Dendritic cell treated with granulocyte-macrophage colony-stimulating factor and Interleukin-4, amounts not matched to agents 40 ng/mL and 50 ng/mL, for 4 days (primary cell): ENCODE measurements around the gene SMPD4.
"Not testable (repeated sequence)": the region's sequence is repeated elsewhere in the genome, so short reads cannot be mapped to it uniquely, and the experiment has no call there.

Experiments
- H3K27ac Mint-ChIP-seq: one replicate; pipeline ENCODE4 v1.8.0; 2022; ENCODE audit warnings: mild to moderate bottlenecking, mixed read lengths
- H3K27me3 Mint-ChIP-seq: one replicate; pipeline ENCODE4 v1.8.0; 2022; ENCODE audit warnings: mild to moderate bottlenecking, mixed read lengths
- H3K36me3 Mint-ChIP-seq: one replicate; pipeline ENCODE4 v1.8.0; 2022; ENCODE audit warnings: low read depth, mixed read lengths
- H3K4me1 Mint-ChIP-seq: one replicate; pipeline ENCODE4 v1.8.0; 2022; ENCODE audit warnings: low read depth, mixed read lengths
- H3K4me3 Mint-ChIP-seq: one replicate; pipeline ENCODE4 v1.8.0; 2022; ENCODE audit warnings: mild to moderate bottlenecking, moderate library complexity, mixed read lengths
- H3K9me3 Mint-ChIP-seq: one replicate; pipeline ENCODE4 v1.8.0; 2022; ENCODE audit warnings: mixed read lengths
- intact Hi-C: fragments of 100-400 bp; cut with micrococcal nuclease; formaldehyde crosslinking; loops from one replicate; pipeline ENCODE4 v1.15.0; 2022

The SMPD4 gene

DNA sequence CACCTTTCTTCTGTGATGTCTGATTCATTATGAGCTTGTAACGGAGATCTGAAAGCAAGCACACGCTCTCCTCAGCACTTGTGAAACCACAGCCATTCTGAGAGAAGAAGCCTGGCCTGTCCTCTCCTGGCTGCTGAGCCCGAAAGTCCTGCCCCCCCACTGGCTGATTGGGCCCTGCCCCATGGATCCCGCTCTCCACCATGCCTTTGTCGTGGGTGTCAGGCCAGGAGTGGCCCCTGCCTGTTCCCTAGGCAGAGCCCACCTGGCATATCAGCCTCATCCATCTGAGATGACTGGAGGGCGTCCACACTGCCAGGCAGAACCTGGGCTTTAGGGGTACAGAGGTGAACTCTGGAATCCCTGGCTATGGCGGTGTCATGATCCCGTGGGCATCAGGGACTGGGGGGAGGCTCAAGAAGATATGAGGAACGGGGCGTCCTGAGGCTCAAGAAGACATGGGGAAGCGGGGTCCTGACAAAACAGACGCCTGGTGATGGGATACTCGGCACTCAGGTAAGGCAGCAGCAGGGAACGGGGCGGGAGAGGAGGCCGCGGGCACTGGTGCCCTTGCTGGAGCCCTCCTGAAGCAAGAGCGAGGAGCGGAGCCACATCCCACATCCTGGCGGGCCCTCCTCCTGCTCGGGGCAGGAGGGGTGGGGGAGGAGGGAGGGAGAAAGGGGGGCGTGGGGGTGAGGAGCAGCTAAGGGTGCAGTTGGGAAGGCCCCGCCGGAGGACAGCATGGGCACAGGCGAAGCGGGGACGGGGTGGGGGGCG lies 37.9 kb downstream of the SMPD4 start:
- H3K4me3 Mint-ChIP-seq: not testable (repeated sequence)

DNA sequence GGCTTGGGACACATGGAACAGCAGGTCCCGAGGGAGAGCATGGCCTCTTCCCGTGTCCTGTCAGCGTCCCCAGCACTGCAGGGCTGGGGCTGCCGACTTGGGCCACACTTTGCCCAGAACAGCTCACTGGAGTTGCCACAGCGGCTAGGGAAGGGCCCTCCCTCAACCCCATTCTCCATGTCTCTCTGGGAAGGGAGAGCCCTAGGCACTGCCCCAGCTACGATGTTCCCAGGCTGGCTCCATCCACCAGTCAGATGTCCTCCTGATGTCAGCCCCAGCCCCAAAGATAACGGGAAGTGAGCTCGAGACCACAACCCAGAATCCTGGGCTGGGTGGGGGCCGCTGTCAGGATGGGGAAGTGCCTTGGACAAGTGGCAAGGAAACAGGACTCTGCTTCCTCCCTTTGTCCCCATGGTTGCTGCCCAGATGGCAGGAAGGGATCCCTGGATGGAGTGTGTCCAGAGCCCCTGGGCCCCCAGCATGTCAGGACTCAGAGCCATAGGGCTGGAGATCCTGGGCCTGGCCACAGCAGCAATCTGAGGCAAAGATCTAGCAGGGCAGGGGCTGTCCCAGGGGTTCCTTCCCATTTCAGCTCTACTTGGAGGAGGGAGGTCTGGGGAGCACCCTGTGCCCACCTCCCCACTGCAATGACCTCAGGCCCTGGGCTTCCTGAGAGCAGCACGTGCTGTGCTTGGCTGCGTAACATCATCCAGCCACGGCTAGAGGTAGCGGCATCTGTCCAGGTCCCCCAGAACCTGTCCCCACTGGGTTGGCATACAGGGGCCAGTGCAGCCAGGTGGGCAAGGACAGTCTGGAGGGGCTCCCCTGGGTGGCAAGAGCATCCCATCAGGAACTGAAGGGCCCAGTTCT lies 38.8 kb downstream of the SMPD4 start:
- H3K27ac Mint-ChIP-seq, H3K9me3 Mint-ChIP-seq, intact Hi-C loops, H3K4me1 Mint-ChIP-seq, H3K4me3 Mint-ChIP-seq, H3K36me3 Mint-ChIP-seq: not testable (repeated sequence)
- H3K27me3 Mint-ChIP-seq: peaks cover 48% of the 10 kb centered on the region

More for the DNA sequence above, 37.9 kb downstream of the SMPD4 start:
- H3K36me3 Mint-ChIP-seq, H3K9me3 Mint-ChIP-seq, intact Hi-C loops, H3K27ac Mint-ChIP-seq, H3K4me1 Mint-ChIP-seq: not testable (repeated sequence)
- H3K27me3 Mint-ChIP-seq: peaks cover 48% of the 10 kb centered on the region

DNA sequence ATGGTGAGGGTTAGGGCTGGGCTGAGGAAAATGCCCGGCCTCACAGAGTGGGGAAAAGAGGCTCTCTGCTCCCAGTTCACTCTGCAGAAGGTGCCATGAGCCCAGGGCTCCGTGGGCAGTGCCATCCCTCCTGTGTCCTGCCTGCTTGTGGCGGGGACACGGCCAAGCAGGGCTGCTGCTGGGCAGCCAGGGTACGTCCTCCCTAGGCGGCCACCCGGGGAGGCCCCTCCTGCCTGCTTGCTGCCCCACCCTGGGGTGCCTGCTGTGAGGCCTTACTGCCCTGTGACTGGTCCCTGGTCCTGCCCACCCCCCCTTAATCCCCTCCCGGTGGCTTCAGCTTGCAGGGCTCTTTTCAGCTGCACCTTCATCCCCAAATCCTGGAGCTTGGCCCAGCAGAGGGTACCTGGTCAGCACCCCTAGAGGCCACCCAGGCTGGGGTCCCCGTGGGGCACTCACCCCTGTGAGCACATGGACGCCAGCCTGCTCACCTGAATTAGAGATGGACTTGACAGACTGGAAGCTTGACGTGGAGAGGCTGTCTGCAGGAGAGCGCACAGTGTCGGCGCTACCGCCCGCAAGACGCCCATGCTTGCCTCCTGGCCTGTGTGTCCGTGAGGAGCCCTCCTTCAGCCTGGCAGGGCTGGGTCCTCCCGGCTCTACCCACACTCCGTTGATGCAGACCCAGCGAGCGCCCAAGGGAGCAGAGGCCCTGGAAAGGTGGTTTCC lies 39.6 kb downstream of the SMPD4 start:
- H3K27ac Mint-ChIP-seq, H3K4me1 Mint-ChIP-seq, H3K9me3 Mint-ChIP-seq, H3K36me3 Mint-ChIP-seq, H3K4me3 Mint-ChIP-seq, intact Hi-C loops: not testable (repeated sequence)
- H3K27me3 Mint-ChIP-seq: peaks cover 41% of the 10 kb centered on the region

DNA sequence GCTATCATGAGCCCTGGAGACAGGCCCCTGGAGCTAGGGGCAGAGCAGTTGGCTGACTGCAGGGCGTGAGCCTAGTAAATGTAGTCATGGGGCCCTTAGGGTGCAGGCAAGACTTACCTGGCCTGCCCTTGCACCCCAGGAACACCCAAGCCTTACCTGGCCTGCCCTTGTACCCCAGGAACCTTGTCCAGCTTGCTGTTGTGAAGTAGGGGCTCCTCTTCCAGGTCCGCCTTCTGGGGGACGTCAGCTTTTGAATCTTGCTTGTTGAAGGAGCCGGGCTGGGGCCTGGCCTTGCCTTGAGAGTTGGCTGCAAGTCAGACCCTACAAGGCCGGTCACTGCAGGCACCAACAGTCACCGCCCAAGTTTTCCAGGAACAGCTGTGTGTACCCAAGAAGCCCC lies 40.4 kb downstream of the SMPD4 start:
- peaks cover 33% of the 10 kb centered on the region for H3K27me3 Mint-ChIP-seq
- H3K9me3 Mint-ChIP-seq, H3K36me3 Mint-ChIP-seq, H3K4me3 Mint-ChIP-seq, H3K27ac Mint-ChIP-seq, intact Hi-C loops, H3K4me1 Mint-ChIP-seq: not testable (repeated sequence)

DNA sequence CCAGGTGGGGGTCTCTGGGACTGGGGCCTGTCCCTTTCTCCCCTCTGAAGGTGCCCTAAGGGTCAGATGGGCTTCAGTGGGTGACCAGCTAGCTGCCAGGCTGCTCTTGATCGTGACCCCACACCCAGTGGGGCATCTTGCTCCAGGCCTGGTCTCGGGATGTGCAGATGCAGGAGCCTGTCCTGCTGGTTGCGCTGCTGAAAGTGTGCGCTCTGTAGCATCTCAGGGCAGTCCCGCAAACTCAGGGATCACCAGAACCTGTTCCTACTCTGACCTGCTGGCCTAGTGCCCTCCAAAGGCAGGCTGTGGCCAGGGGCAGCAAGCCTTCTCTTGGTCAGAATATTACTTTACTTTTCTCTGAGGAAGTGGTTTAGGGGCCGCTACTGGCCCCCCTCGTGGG lies 40.9 kb downstream of the SMPD4 start:
- H3K4me3 Mint-ChIP-seq, H3K9me3 Mint-ChIP-seq, intact Hi-C loops, H3K36me3 Mint-ChIP-seq, H3K4me1 Mint-ChIP-seq, H3K27ac Mint-ChIP-seq: not testable (repeated sequence)
- peaks cover 30% of the 10 kb centered on the region for H3K27me3 Mint-ChIP-seq

DNA sequence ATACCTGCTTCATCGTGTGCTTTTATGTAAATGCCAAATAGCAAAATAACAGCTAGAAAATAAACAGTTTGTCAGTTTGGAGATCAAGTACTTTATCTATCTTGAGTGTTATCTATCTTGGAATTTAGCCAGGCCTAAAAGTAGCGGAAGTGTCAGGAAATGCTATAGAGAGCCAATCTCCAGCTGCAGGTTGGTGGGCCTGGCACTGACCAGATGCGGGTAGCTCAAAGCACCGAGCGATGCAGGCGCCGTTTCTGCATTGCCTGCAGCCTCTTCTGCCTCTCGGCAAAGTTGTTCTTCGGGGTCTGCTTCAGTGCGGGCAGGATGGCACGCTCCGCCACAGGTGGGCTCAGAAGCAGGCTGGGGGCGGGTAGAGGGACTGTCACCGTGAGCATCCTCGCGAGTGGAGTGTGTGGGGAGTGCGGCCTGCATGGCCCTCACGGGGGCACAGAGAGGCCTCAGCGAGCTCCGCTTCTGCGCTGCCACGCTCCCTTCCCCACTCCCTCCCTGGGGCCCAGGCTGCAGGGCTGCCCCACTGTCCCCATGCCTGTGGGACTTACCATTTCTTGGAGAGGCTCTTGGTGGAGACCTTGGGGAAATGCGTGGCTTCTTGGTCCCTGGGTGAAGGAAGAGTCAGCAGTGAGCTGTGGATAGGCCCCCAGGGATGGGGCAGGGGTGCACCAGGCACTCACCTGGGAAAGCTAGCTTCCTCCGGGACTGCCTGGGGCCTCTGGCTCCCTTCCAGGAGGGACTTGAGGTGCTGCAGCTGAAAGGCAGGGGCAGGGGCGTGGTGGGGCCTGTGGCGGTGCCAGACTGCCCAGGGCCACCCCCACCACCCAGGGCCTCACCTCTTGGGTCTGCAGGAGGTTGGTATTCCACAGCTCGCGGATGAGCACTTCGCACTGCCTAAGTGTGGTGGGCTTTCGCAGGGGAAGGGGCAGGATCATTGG lies 41.8 kb downstream of the SMPD4 start:
- H3K27me3 Mint-ChIP-seq: peaks cover 22% of the 10 kb centered on the region
- H3K4me3 Mint-ChIP-seq, H3K36me3 Mint-ChIP-seq, H3K4me1 Mint-ChIP-seq, H3K9me3 Mint-ChIP-seq, H3K27ac Mint-ChIP-seq, intact Hi-C loops: not testable (repeated sequence)

DNA sequence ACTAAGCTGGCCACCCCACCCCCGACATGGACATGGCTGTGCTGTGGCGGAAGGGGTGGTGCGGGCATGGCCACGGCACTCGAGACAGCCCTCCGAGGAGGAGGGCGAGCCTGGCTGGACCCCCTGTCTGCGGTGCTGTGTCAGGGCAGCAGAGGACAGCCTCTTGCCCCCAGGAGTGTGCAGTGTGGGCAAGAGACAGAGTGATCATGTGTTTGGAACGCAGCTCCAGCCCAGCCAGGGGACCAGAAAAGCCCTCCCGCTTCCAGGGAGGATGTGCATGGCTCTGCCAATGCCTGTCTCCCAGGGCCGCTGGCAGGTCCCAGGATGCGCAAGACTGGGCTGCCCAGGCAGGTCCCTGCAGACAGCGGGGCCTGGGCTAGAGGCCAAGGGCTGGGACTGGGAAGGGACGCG lies 42.6 kb downstream of the SMPD4 start:
- H3K9me3 Mint-ChIP-seq, intact Hi-C loops, H3K4me3 Mint-ChIP-seq, H3K36me3 Mint-ChIP-seq, H3K27ac Mint-ChIP-seq, H3K4me1 Mint-ChIP-seq: not testable (repeated sequence)
- peaks cover 16% of the 10 kb centered on the region for H3K27me3 Mint-ChIP-seq

DNA sequence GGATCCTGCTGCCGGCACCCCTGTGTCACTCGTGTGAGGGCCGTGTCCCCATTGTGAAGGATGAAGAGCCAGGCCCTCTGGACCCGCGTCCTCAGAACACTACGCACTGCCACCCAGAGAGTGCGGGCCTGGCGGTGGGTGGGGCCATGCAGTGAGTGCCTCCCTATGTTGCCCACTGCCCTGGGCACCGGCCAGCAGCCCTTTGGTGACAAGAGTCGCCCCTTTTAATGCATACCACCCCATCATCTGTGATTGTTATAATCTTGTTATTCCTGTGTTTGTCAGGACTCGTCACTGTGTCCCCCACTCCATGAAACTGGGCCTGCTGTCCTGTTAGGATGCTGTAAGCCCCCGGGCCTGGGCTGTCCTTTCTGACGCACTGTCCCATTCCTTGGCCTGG lies 43.1 kb downstream of the SMPD4 start:
- H3K36me3 Mint-ChIP-seq, H3K9me3 Mint-ChIP-seq, H3K27ac Mint-ChIP-seq, H3K4me1 Mint-ChIP-seq, intact Hi-C loops, H3K4me3 Mint-ChIP-seq: not testable (repeated sequence)
- H3K27me3 Mint-ChIP-seq: peaks cover 12% of the 10 kb centered on the region

- H3K36me3 Mint-ChIP-seq, H3K9me3 Mint-ChIP-seq, H3K4me3 Mint-ChIP-seq, H3K27ac Mint-ChIP-seq, intact Hi-C loops, H3K27me3 Mint-ChIP-seq, H3K4me1 Mint-ChIP-seq: not testable (repeated sequence)
Measured at GRCh38 chr2:130137118-130137517, 44.3 kb downstream of the SMPD4 start.

DNA sequence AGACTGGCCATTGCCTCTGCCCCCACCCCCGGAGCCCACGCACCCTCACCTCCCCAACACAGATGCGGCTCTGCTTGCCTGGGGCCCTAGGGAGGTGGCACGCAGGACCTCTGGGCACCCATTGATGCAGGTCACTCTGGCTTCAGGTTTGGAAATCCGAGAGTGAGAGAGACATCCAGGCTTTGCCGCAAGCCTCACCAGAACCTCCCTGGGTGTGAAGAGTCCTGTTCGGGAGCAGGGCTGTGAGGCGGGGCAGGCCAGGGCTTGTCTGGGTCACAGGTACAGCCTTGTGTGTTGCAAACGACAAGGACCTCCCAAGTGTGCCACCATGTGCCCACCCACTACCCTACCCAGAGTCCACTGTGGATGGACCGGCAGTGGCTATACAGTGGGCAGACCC lies 44.9 kb downstream of the SMPD4 start:
- H3K4me1 Mint-ChIP-seq, H3K4me3 Mint-ChIP-seq, H3K27ac Mint-ChIP-seq, H3K36me3 Mint-ChIP-seq, intact Hi-C loops, H3K27me3 Mint-ChIP-seq, H3K9me3 Mint-ChIP-seq: not testable (repeated sequence)

DNA sequence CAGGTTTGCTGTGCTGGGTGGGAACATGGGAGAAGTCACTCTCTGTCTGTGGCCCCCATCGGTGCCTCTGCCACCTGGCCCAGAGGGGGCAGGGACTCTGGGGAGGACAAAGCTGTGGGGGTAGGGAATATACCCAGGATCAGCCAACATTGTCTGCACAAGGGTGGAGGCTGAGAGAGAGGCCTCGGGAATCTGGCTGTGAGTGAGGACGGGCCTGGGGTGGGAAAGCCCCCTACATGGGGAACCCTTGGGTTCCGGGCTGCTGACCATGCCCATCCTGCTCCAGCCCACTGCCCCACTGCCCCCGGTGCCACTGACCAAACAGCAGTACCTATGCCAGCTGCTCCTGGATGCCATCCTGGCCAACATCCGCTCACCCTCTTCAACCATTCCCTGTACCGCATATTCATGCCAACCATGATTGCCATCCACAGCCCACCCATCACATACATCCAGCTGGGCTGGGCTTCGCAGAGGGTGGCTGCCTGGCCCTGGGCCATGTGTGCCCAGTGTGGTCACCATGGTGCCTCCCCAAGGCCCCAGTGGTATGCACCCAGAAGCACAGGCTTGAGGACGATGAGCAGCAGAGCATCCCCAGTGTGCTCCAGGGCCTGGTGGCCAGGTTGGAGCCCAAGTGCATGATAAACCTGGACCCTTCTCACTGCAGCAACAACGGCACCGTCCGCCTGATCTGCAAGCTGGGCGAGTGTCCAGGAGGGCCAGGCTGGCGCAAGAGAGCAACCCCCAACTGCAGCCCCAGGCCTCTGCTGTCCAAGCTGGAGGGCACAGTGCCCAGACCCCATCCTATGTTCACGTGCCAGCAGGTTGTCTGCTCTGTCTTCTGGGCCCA lies 45.5 kb downstream of the SMPD4 start:
- no peaks in the 10 kb centered on the region for H3K4me1 Mint-ChIP-seq
- no peak overlapping the region for H3K27ac Mint-ChIP-seq
- H3K27me3 Mint-ChIP-seq: peaks cover 2% of the 10 kb centered on the region
- no peaks in the 10 kb centered on the region for H3K36me3 Mint-ChIP-seq
- intact Hi-C loops: no loop called here
- no peaks in the 10 kb centered on the region for H3K9me3 Mint-ChIP-seq
- H3K4me3 Mint-ChIP-seq: no peak overlapping the region

DNA sequence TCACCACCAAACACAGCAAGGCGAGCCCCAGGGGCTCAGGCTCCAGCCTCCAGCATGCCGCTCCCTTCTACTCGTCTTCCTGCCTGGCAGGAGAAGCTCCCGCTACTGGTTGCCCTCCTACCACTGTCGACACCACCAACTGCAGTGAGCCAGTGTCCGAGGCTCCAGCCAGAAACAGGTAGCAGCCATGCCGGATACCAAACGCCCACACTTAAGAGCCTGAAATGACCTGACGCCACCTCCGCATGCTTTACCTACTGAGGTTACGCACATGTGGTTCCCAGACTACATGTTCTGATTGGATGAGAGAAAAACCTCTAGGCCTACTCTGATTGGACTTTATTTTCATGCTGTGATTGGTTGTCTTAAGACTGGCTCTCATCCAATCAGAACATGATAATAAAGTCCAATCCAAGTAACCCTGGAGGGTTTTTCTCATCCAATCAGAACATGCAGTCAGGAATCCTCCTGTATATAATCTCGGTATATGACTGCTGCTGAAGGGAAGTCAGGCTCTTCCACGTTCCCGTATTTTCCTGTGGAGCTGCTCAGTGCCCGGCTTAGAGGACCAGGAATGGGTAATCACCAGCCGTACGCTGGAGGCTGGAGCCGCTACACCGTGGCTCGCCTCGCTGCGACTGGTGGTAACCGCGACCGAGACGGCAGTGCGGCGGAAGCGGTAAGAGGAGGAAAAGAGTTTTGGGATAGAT lies 52.1 kb downstream of the SMPD4 start, which contains the start of gene POTEF:
Gene POTEF, minus strand, starts transcription at position 103 of the 710 bp plus-strand sequence. CDS start 8,707 bp downstream, outside the sequence.
- H3K9me3 Mint-ChIP-seq, H3K4me1 Mint-ChIP-seq, H3K36me3 Mint-ChIP-seq, H3K27ac Mint-ChIP-seq, H3K4me3 Mint-ChIP-seq, H3K27me3 Mint-ChIP-seq, intact Hi-C loops: not testable (repeated sequence)
